Transverse colon (tissue), 4 donors: ENCODE data around the gene ERICH2. TPM values are rescaled to one million over a fixed set of nuclear protein-coding genes. Genes with fewer than 3 reads are reported as not detected.

Experiments used
- DNase-seq: peaks from one replicate; pipeline ENCODE4 v3.0.0-alpha.2; 2019
- H3K27ac ChIP-seq, 4 donors: fragments of 200-600 bp; sonication (generic); 2 replicates each; pipeline ENCODE4 v1.5.1; 2016 to 2018; ENCODE audit warnings: inconsistent platforms in 4 of 4
- H3K27me3 ChIP-seq: fragments of 200-600 bp; sonication (generic); 2 replicates; pipeline ENCODE4 v1.5.1; 2017; ENCODE audit warnings: inconsistent platforms
- H3K36me3 ChIP-seq, 4 donors: fragments of 200-600 bp; sonication (generic); 2 replicates each; pipeline ENCODE4 v1.5.1; 2017 to 2019; ENCODE audit warnings: inconsistent platforms in 4 of 4
- H3K4me1 ChIP-seq, 4 donors: fragments of 200-600 bp; sonication (generic); 2 replicates each; pipeline ENCODE4 v1.5.1; 2017 to 2020; ENCODE audit warnings: inconsistent platforms in 4 of 4
- H3K4me3 ChIP-seq, 4 donors: fragments of 200-600 bp; sonication (generic); 1 replicate in 1 of 4; 2 replicates in 3 of 4; pipeline versions ENCODE4 v1.5.1 to v1.6.1; 2017 to 2019; ENCODE audit warnings: inconsistent platforms in 4 of 4
- H3K9me3 ChIP-seq, 2 donors: fragments of 200-600 bp; sonication (generic); 2 replicates each; pipeline ENCODE4 v1.5.1; 2017 to 2019; ENCODE audit warnings: inconsistent platforms in 2 of 2
- CTCF ChIP-seq, 5 experiments: fragments of 200-600 bp in 3 of 5; fragments of 450-650 bp in 2 of 5; sonication (generic) in 3 of 5; IDR thresholded peaks; 1 replicate in 2 of 5; 2 replicates in 3 of 5; pipeline ENCODE4 v1.5.1; 2016 to 2017; ENCODE audit warnings: antibody characterized with exemption in 5 of 5, inconsistent platforms in 3 of 5, mild to moderate bottlenecking in 2 of 5, moderate library complexity in 1 of 5
- EP300 ChIP-seq: sonication (generic); formaldehyde crosslinking; IDR thresholded peaks from one replicate; pipeline ENCODE4 v1.6.1; 2017; ENCODE audit warnings: antibody characterized with exemption, low read depth
- POLR2A ChIP-seq: fragments of 450-650 bp; IDR thresholded peaks from one replicate; pipeline ENCODE4 v1.6.1; 2016; ENCODE audit warnings: antibody characterized with exemption, mild to moderate bottlenecking, moderate library complexity
- POLR2AphosphoS5 ChIP-seq, 3 donors: sonication (generic); formaldehyde crosslinking; IDR thresholded peaks; one replicate each; pipeline ENCODE4 v1.6.1; 2016; ENCODE audit warnings: antibody characterized with exemption in 3 of 3
- WGBS, 2 donors: methylation state at CpG; one replicate each; pipeline ENCODE4 v1.1.5; 2018; ENCODE audit warnings: low coverage in 1 of 2; 5-methylcytosine and 5-hydroxymethylcytosine counted together
- in situ Hi-C, 4 donors: fragments of 200-750 bp; cut with MboI; loops; one replicate each; pipeline versions ENCODE4 v1.15.0 to v1.15.1; 2017; ENCODE audit warnings: low sequenced_read_pairs in 3 of 4, low pct_ligation_motif_present in 1 of 4, low pct_unique_long_range_greater_than_20kb in 1 of 4
- intact Hi-C: fragments of 100-400 bp; cut with DNase I; formaldehyde crosslinking; loops from one replicate; pipeline ENCODE4 v1.15.1; 2023; ENCODE audit warnings: low total_unique reads
- total RNA-seq, 4 donors: library from RNA; depleted of rRNA; stranded (reverse); fragments of >200 nt; gene quantifications; one replicate each; pipeline ENCODE4 v1.1.0, GENCODE V29; 2016

ERICH2 gene
- total RNA-seq, 4 donors from 2014 or later = not detected

GRCh38 chr2:170763232-170763631 lies 6.9 kb upstream of the ERICH2 start:
- intact Hi-C loops (no loop called here), in situ Hi-C loops (no loop called here)
- H3K4me1 ChIP-seq = peaks cover 0 to 2% (median 0%) of the 10 kb centered on the region in 4 donors
- no peaks in the 10 kb centered on the region for H3K36me3 ChIP-seq
- DNase-seq = no peak
- 82 to 88% methylated on average over 2 to 4 of the region's 4 CpGs for WGBS, 2 donors
- no peak overlapping the region for H3K4me3 ChIP-seq
- no peaks in the 10 kb centered on the region for H3K27me3 ChIP-seq
- TF ChIP-seq POLR2AphosphoS5 (IDR thresholded peaks at IDR 0.05) = no peak
- TF ChIP-seq EP300 = no peak
- no peak for TF ChIP-seq CTCF (IDR thresholded peaks at IDR 0.05)
- TF ChIP-seq POLR2A = no peak
- no peak overlapping the region for H3K27ac ChIP-seq
- no peaks in the 10 kb centered on the region for H3K9me3 ChIP-seq

- intact Hi-C loops (no loop called here), in situ Hi-C loops (no loop called here)
- H3K4me1 ChIP-seq = peaks cover 0 to 4% (median 0%) of the 10 kb centered on the region in 4 donors
- H3K36me3 ChIP-seq = no peaks in the 10 kb centered on the region
- no peak for DNase-seq
- 38 to 60% methylated on average over 2 of the region's 2 CpGs for WGBS, 2 donors
- TF ChIP-seq EP300 (no peak), POLR2A (no peak)
- H3K9me3 ChIP-seq = no peaks in the 10 kb centered on the region
- no peak overlapping the region for H3K4me3 ChIP-seq
- no peaks in the 10 kb centered on the region for H3K27me3 ChIP-seq
- no peak overlapping the region for H3K27ac ChIP-seq
Measured at GRCh38 chr2:170764880-170765261, 5.3 kb upstream of the ERICH2 start.

- intact Hi-C loops (no loop called here), in situ Hi-C loops (no loop called here)
- no peaks in the 10 kb centered on the region for H3K9me3 ChIP-seq
- H3K27me3 ChIP-seq = peaks cover 7% of the 10 kb centered on the region
- H3K4me3 ChIP-seq = no peak overlapping the region
- H3K36me3 ChIP-seq = no peaks in the 10 kb centered on the region
- peaks cover 0 to 17% (median 0%) of the 10 kb centered on the region in 4 donors for H3K4me1 ChIP-seq
- no peak overlapping the region for H3K27ac ChIP-seq
- DNase-seq = no peak
- TF ChIP-seq EP300 (no peak), POLR2A (no peak), CTCF (IDR thresholded peaks at IDR 0.05) (no peak), POLR2AphosphoS5 (IDR thresholded peaks at IDR 0.05) (no peak)
- WGBS, 2 donors = 33 to 62% methylated on average over 4 of the region's 4 CpGs
Measured at GRCh38 chr2:170766693-170767092, 3.5 kb upstream of the ERICH2 start.

GRCh38 chr2:170770606-170771420 lies 635 bp downstream of the ERICH2 start:
- Histone ChIP-seq H3K27ac (peak overlapping the region; percentile 65 to 78 (median 74)), H3K9me3 (no peaks in the 10 kb centered on the region), H3K4me1 (peaks cover 0 to 18% (median 0%) of the 10 kb centered on the region in 4 donors), H3K36me3 (no peaks in the 10 kb centered on the region), H3K4me3 (peak overlapping the region; percentile 49 to 76 (median 68)), H3K27me3 (peaks cover 15% of the 10 kb centered on the region)
- in situ Hi-C loops = no loop called here
- 0% methylated on average over 22 of the region's 82 CpGs; no CpG with 5 or more reads in 1 of the 2 donors for WGBS, 2 donors
- intact Hi-C loops = no loop called here
- peak; percentile 86 for DNase-seq
- TF ChIP-seq POLR2AphosphoS5 (IDR thresholded peaks at IDR 0.05) = peak in 1 of 3 donors; percentile 29
- TF ChIP-seq EP300 = no peak

GRCh38 chr2:170771421-170771937 lies 1.3 kb downstream of the ERICH2 start:
- 10 to 38% methylated on average over 4 to 15 of the region's 15 CpGs for WGBS, 2 donors
- TF ChIP-seq POLR2A (no peak), POLR2AphosphoS5 (IDR thresholded peaks at IDR 0.05) (no peak), EP300 (no peak), CTCF (IDR thresholded peaks at IDR 0.05) (no peak)
- DNase-seq = no peak
- Histone ChIP-seq H3K27ac (peak overlapping the region; percentile 65 to 78 (median 72)), H3K9me3 (no peaks in the 10 kb centered on the region), H3K27me3 (peaks cover 15% of the 10 kb centered on the region), H3K4me3 (peak overlapping the region; percentile 49 to 76 (median 68)), H3K36me3 (no peaks in the 10 kb centered on the region), H3K4me1 (peaks cover 0 to 18% (median 0%) of the 10 kb centered on the region in 4 donors)
- in situ Hi-C loops = no loop called here
- intact Hi-C loops = no loop called here
